CD4-positive, alpha-beta memory T cell (primary cell): ENCODE results near the gene YWHAG. TPM values are rescaled to one million over a fixed set of nuclear protein-coding genes. Genes with fewer than 3 reads are reported as not detected.
"Not testable (repeated sequence)": the region's sequence is repeated elsewhere in the genome, so short reads cannot be mapped to it uniquely, and the experiment has no call there.

ENCODE experiments used
- CTCF ChIA-PET: fragments of 350-600 bp; sonication (Branson Sonifier 250); formaldehyde crosslinking; loops from one replicate; lab custom pipeline; 2021; ENCODE audit warnings: inconsistent platforms; ENCODE audit not compliant: partially characterized antibody; lab: Charles Lee
- POLR2A ChIA-PET: fragments of 350-600 bp; sonication (Branson Sonifier 250); formaldehyde crosslinking; loops from one replicate; lab custom pipeline; 2021; ENCODE audit not compliant: partially characterized antibody; lab: Charles Lee
- DNase-seq, 5 donors: peaks; one replicate each; pipeline versions ENCODE4 v3.0.0 to v3.0.0-alpha.2; 2020 to 2022; ENCODE audit warnings: mixed read lengths in 1 of 5
- H3K27ac ChIP-seq: one replicate; pipeline ENCODE4 v1.7.0; 2013; ENCODE audit warnings: low read depth, low read length
- H3K27me3 ChIP-seq: 2 replicates; pipeline ENCODE4 v1.7.0; 2013; ENCODE audit warnings: mild to moderate bottlenecking, low read length, moderate library complexity; ENCODE audit not compliant: insufficient read depth
- H3K36me3 ChIP-seq: 2 replicates; pipeline ENCODE4 v1.7.0; 2013; ENCODE audit warnings: mild to moderate bottlenecking, low read length, moderate library complexity; ENCODE audit not compliant: insufficient read depth
- H3K4me1 ChIP-seq: 2 replicates; pipeline ENCODE4 v1.7.0; 2013; ENCODE audit warnings: mild to moderate bottlenecking, low read length, moderate library complexity; ENCODE audit not compliant: insufficient read depth
- H3K4me3 ChIP-seq, 2 donors: one replicate each; pipeline ENCODE4 v1.7.0; 2013; ENCODE audit warnings: low read length in 2 of 2, mild to moderate bottlenecking in 1 of 2
- H3K9me3 ChIP-seq, 2 donors: one replicate each; pipeline ENCODE4 v1.7.0; 2013; ENCODE audit warnings: low read length in 2 of 2, control low read depth in 1 of 2; ENCODE audit not compliant: control insufficient read depth in 1 of 2
- H3K27ac Mint-ChIP-seq, 7 donors: one replicate each; pipeline ENCODE4 v1.8.0; 2020 to 2021; ENCODE audit warnings: mixed read lengths in 7 of 7, mild to moderate bottlenecking in 6 of 7, inconsistent platforms in 3 of 7, moderate library complexity in 3 of 7
- H3K27me3 Mint-ChIP-seq, 2 donors: one replicate each; pipeline ENCODE4 v1.8.0; 2020 to 2021; ENCODE audit warnings: mixed read lengths in 2 of 2
- H3K36me3 Mint-ChIP-seq, 2 donors: one replicate each; pipeline ENCODE4 v1.8.0; 2020 to 2021; ENCODE audit warnings: mixed read lengths in 2 of 2, inconsistent platforms in 1 of 2, mild to moderate bottlenecking in 1 of 2
- H3K4me1 Mint-ChIP-seq, 4 donors: one replicate each; pipeline ENCODE4 v1.8.0; 2020 to 2021; ENCODE audit warnings: mixed read lengths in 4 of 4, mild to moderate bottlenecking in 1 of 4
- H3K4me3 Mint-ChIP-seq, 8 donors: one replicate each; pipeline ENCODE4 v1.8.0; 2020 to 2021; ENCODE audit warnings: mixed read lengths in 8 of 8, mild to moderate bottlenecking in 7 of 8, moderate library complexity in 6 of 8, inconsistent platforms in 3 of 8
- H3K9me3 Mint-ChIP-seq, 8 donors: one replicate each; pipeline ENCODE4 v1.8.0; 2020 to 2021; ENCODE audit warnings: mixed read lengths in 8 of 8, mild to moderate bottlenecking in 5 of 8, inconsistent platforms in 3 of 8, moderate library complexity in 1 of 8
- intact Hi-C: fragments of 100-400 bp; cut with micrococcal nuclease; formaldehyde crosslinking; loops from one replicate; pipeline ENCODE4 v1.15.1; 2023
- polyA plus RNA-seq, 2 donors: library from polyadenylated mRNA; unstranded; fragments of 300-500 nt; fragmentation: Illumina TruSeq; gene quantifications; one replicate each; pipeline ENCODE4 v1.2.3, GENCODE V29; 2021
- total RNA-seq, 2 experiments: library from RNA; stranded (reverse); gene quantifications; one replicate each; pipeline ENCODE4 v1.2.3, GENCODE V29; 2021

Gene YWHAG
- total and polyA plus RNA-seq, 4 experiments from 2014 or later: 0.94 to 54.3 (median 27.0) TPM

- H3K4me1 ChIP-seq: peaks cover 6% of the 10 kb centered on the region
- H3K27me3 ChIP-seq: no peaks in the 10 kb centered on the region
- Mint-ChIP-seq H3K4me3 (peak overlapping the region in 5 of 8 donors; percentile 13 to 30 (median 17)), H3K9me3 (no peaks in the 10 kb centered on the region), H3K4me1 (peaks cover 11 to 24% (median 15%) of the 10 kb centered on the region in 4 donors), H3K27me3 (no peaks in the 10 kb centered on the region), H3K36me3 (peaks cover 0 to 2% of the 10 kb centered on the region in 2 donors), H3K27ac (peak overlapping the region in 1 of 7 donors; percentile 90)
- ChIA-PET POLR2A (interaction anchor here (1.6 to 3.3 kb wide), 2 partner anchors 16 to 58 kb away, joined by 6 to 26 read pairs; partner anchors contain the start of gene YWHAG), CTCF (interaction anchor here (16.4 kb wide), 1 partner anchor 10 kb away, joined by 350 read pairs; no protein-coding TSS in a partner anchor)
- no peaks in the 10 kb centered on the region for H3K36me3 ChIP-seq
- DNase-seq: no peak
- no peak overlapping the region for H3K27ac ChIP-seq
- no peaks in the 10 kb centered on the region for H3K9me3 ChIP-seq
- intact Hi-C loops: loop anchor here (5.0 kb wide), 1 partner anchor 1396 kb away; the partner anchor contains the start of gene RSBN1L
- no peak overlapping the region for H3K4me3 ChIP-seq
These were observed 57.8 kb downstream of the YWHAG start for GRCh38 chr7:76301000-76301399.

- intact Hi-C loops: loop anchor here (5.0 kb wide), 1 partner anchor 1397 kb away; the partner anchor contains the start of gene RSBN1L
- no peaks in the 10 kb centered on the region for H3K27me3 ChIP-seq
- peak overlapping the region in 2 of 7 donors; percentile 5 to 37 for H3K27ac Mint-ChIP-seq
- H3K9me3 Mint-ChIP-seq: no peaks in the 10 kb centered on the region
- no peaks in the 10 kb centered on the region for H3K36me3 ChIP-seq
- peak overlapping the region in 1 of 8 donors; percentile 32 for H3K4me3 Mint-ChIP-seq
- POLR2A ChIA-PET: no interaction called here
- peaks cover 0 to 2% of the 10 kb centered on the region in 2 donors for H3K36me3 Mint-ChIP-seq
- no peaks in the 10 kb centered on the region for H3K27me3 Mint-ChIP-seq
- DNase-seq: no peak
- peaks cover 11 to 24% (median 15%) of the 10 kb centered on the region in 4 donors for H3K4me1 Mint-ChIP-seq
- H3K9me3 ChIP-seq: no peaks in the 10 kb centered on the region
- CTCF ChIA-PET: interaction anchor here (16.4 kb wide), 1 partner anchor 11 kb away, joined by 350 read pairs; no protein-coding TSS in a partner anchor
- H3K4me3 ChIP-seq: no peak overlapping the region
- peaks cover 6% of the 10 kb centered on the region for H3K4me1 ChIP-seq
- no peak overlapping the region for H3K27ac ChIP-seq
These were observed 58.5 kb downstream of the YWHAG start for GRCh38 chr7:76300166-76300731.

GRCh38 chr7:76296743-76297740, 61.7 kb downstream of the YWHAG start:
- CTCF ChIA-PET: interaction anchor here (16.4 kb wide), 1 partner anchor 14 kb away, joined by 350 read pairs; no protein-coding TSS in a partner anchor
- no peak for DNase-seq
- Histone ChIP-seq H3K9me3 (no peaks in the 10 kb centered on the region), H3K27ac (no peak overlapping the region), H3K36me3 (no peaks in the 10 kb centered on the region), H3K27me3 (no peaks in the 10 kb centered on the region), H3K4me1 (no peaks in the 10 kb centered on the region), H3K4me3 (no peak overlapping the region)
- H3K4me3 Mint-ChIP-seq: no peak overlapping the region
- no peak overlapping the region for H3K27ac Mint-ChIP-seq
- peaks cover 0 to 4% (median 3%) of the 10 kb centered on the region in 4 donors for H3K4me1 Mint-ChIP-seq
- H3K9me3 Mint-ChIP-seq: no peaks in the 10 kb centered on the region
- no peaks in the 10 kb centered on the region for H3K36me3 Mint-ChIP-seq
- POLR2A ChIA-PET: no interaction called here
- intact Hi-C loops: no loop called here
- no peaks in the 10 kb centered on the region for H3K27me3 Mint-ChIP-seq

- H3K36me3 Mint-ChIP-seq: no peaks in the 10 kb centered on the region
- ChIA-PET CTCF (interaction anchor here (16.4 kb wide), 1 partner anchor 17 kb away, joined by 350 read pairs; no protein-coding TSS in a partner anchor), POLR2A (no interaction called here)
- peaks cover 3 to 9% (median 6%) of the 10 kb centered on the region in 4 donors for H3K4me1 Mint-ChIP-seq
- peak overlapping the region in 1 of 7 donors; percentile 57 for H3K27ac Mint-ChIP-seq
- Histone ChIP-seq H3K4me1 (peaks cover 7% of the 10 kb centered on the region), H3K27ac (no peak overlapping the region), H3K9me3 (no peaks in the 10 kb centered on the region), H3K27me3 (no peaks in the 10 kb centered on the region), H3K4me3 (no peak overlapping the region), H3K36me3 (no peaks in the 10 kb centered on the region)
- intact Hi-C loops: no loop called here
- DNase-seq: no peak
- no peaks in the 10 kb centered on the region for H3K27me3 Mint-ChIP-seq
- H3K4me3 Mint-ChIP-seq: no peak overlapping the region
- no peaks in the 10 kb centered on the region for H3K9me3 Mint-ChIP-seq
These were observed 64.3 kb downstream of the YWHAG start for GRCh38 chr7:76294344-76295024.

- Mint-ChIP-seq H3K4me1 (peaks cover 3 to 9% (median 6%) of the 10 kb centered on the region in 4 donors), H3K9me3 (no peaks in the 10 kb centered on the region), H3K27me3 (no peaks in the 10 kb centered on the region), H3K36me3 (no peaks in the 10 kb centered on the region), H3K27ac (peak overlapping the region in 1 of 7 donors; percentile 27), H3K4me3 (peak overlapping the region in 1 of 8 donors; percentile 33)
- peaks cover 7% of the 10 kb centered on the region for H3K4me1 ChIP-seq
- ChIA-PET POLR2A (interaction anchor here (1.6 kb wide), 1 partner anchor 20 kb away, joined by 5 read pairs; no protein-coding TSS in a partner anchor), CTCF (interaction anchor here (3.4 to 16.4 kb wide), 2 partner anchors 18 to 33 kb away, joined by 9 to 350 read pairs; no protein-coding TSS in a partner anchor)
- H3K27ac ChIP-seq: no peak overlapping the region
- H3K4me3 ChIP-seq: no peak overlapping the region
- no peaks in the 10 kb centered on the region for H3K36me3 ChIP-seq
- H3K27me3 ChIP-seq: no peaks in the 10 kb centered on the region
- H3K9me3 ChIP-seq: no peaks in the 10 kb centered on the region
- DNase-seq: no peak
- intact Hi-C loops: no loop called here
These were observed 65.3 kb downstream of the YWHAG start for GRCh38 chr7:76293407-76293901.

- H3K9me3 ChIP-seq, H3K36me3 ChIP-seq, H3K4me1 Mint-ChIP-seq, H3K27me3 ChIP-seq, intact Hi-C loops, H3K27ac ChIP-seq, DNase-seq, H3K9me3 Mint-ChIP-seq, H3K36me3 Mint-ChIP-seq, H3K4me3 Mint-ChIP-seq, H3K4me1 ChIP-seq, H3K4me3 ChIP-seq, H3K27me3 Mint-ChIP-seq: not testable (repeated sequence)
- CTCF ChIA-PET: interaction anchor here (1.0 to 16.4 kb wide), 6 partner anchors 19 to 115 kb away, joined by 3 to 350 read pairs (median 11); no protein-coding TSS in a partner anchor
- POLR2A ChIA-PET: interaction anchor here (1.2 to 2.4 kb wide), 3 partner anchors 14 to 25 kb away, joined by 4 to 8 read pairs (median 5); no protein-coding TSS in a partner anchor
- peak overlapping the region in 1 of 7 donors; percentile 27 for H3K27ac Mint-ChIP-seq
These were observed 65.9 kb downstream of the YWHAG start for GRCh38 chr7:76292911-76293310.
